Mesenchymal stem cell (in vitro differentiated cells and primary cell): ENCODE results near the gene BTBD16.
A peak's percentile ranks its signal among the peaks of the same experiment; 100 is the strongest.

Experiments
- DNase-seq: peaks from one replicate; pipeline ENCODE4 v3.0.0-alpha.2; 2013
- H2AFZ ChIP-seq: one replicate; pipeline ENCODE4 v1.6.1; 2013; ENCODE audit warnings: low read depth, mild to moderate bottlenecking, control low read depth, inconsistent platforms, low read length, moderate library complexity
- H2AK5ac ChIP-seq: 2 replicates; pipeline ENCODE4 v1.6.1; 2013; ENCODE audit warnings: low read length, moderate library complexity, mild to moderate bottlenecking, inconsistent platforms; ENCODE audit not compliant: severe bottlenecking
- H2BK120ac ChIP-seq: one replicate; pipeline ENCODE4 v1.6.1; 2013; ENCODE audit warnings: low read depth, mild to moderate bottlenecking, inconsistent platforms, low read length, moderate library complexity
- H2BK12ac ChIP-seq, 2 experiments: one replicate each; pipeline ENCODE4 v1.6.1; 2013; ENCODE audit warnings: inconsistent platforms in 2 of 2, low read length in 2 of 2, mild to moderate bottlenecking in 2 of 2, moderate library complexity in 2 of 2, control low read depth in 1 of 2
- H2BK15ac ChIP-seq: one replicate; pipeline ENCODE4 v1.6.1; 2013; ENCODE audit warnings: mild to moderate bottlenecking, low read depth, inconsistent platforms; ENCODE audit not compliant: poor library complexity, severe bottlenecking
- H2BK5ac ChIP-seq: 2 replicates; pipeline ENCODE4 v1.6.1; 2013; ENCODE audit warnings: low read depth, mild to moderate bottlenecking, low read length, control low read depth, inconsistent platforms; ENCODE audit not compliant: poor library complexity, severe bottlenecking
- H3K14ac ChIP-seq, 2 experiments: one replicate each; pipeline ENCODE4 v1.6.1; 2013; ENCODE audit warnings: inconsistent platforms in 2 of 2, low read length in 2 of 2, control low read depth in 1 of 2, mild to moderate bottlenecking in 1 of 2, moderate library complexity in 1 of 2
- H3K18ac ChIP-seq, 2 experiments: one replicate each; pipeline ENCODE4 v1.6.1; 2013; ENCODE audit warnings: inconsistent platforms in 2 of 2, low read length in 2 of 2, control low read depth in 1 of 2, low read depth in 1 of 2, mild to moderate bottlenecking in 1 of 2
- H3K23ac ChIP-seq, 2 experiments: one replicate each; pipeline ENCODE4 v1.6.1; 2013; ENCODE audit warnings: inconsistent platforms in 2 of 2, low read length in 2 of 2, mild to moderate bottlenecking in 2 of 2, moderate library complexity in 2 of 2, control low read depth in 1 of 2
- H3K27ac ChIP-seq: 2 replicates; pipeline ENCODE4 v1.5.1; 2013; ENCODE audit warnings: mild to moderate bottlenecking, moderate library complexity, low read length, control low read depth, inconsistent platforms; ENCODE audit not compliant: poor library complexity, severe bottlenecking
- H3K27me3 ChIP-seq, 2 experiments: 2 replicates each; pipeline versions ENCODE4 v1.6.1 to v1.7.0; 2013; ENCODE audit warnings: low read length in 2 of 2, mild to moderate bottlenecking in 2 of 2, moderate library complexity in 2 of 2, control low read depth in 1 of 2, inconsistent platforms in 1 of 2; ENCODE audit not compliant: control insufficient read depth in 1 of 2, insufficient read depth in 1 of 2
- H3K36me3 ChIP-seq, 2 experiments: 2 replicates each; pipeline versions ENCODE4 v1.6.1 to v1.7.0; 2013; ENCODE audit warnings: low read length in 2 of 2, control low read depth in 1 of 2, inconsistent platforms in 1 of 2, low read depth in 1 of 2, mild to moderate bottlenecking in 1 of 2; ENCODE audit not compliant: insufficient read depth in 2 of 2, control insufficient read depth in 1 of 2
- H3K4ac ChIP-seq, 2 experiments: one replicate each; pipeline ENCODE4 v1.6.1; 2013; ENCODE audit warnings: inconsistent platforms in 2 of 2, low read length in 2 of 2, mild to moderate bottlenecking in 2 of 2, moderate library complexity in 2 of 2, control low read depth in 1 of 2, low read depth in 1 of 2
- H3K4me1 ChIP-seq: 2 replicates; pipeline ENCODE4 v1.6.1; 2013; ENCODE audit warnings: low read depth, low read length, control low read depth; ENCODE audit not compliant: control insufficient read depth, insufficient read depth
- H3K4me2 ChIP-seq: 2 replicates; pipeline ENCODE4 v1.6.1; 2013; ENCODE audit warnings: low read length, mild to moderate bottlenecking, inconsistent platforms; ENCODE audit not compliant: poor library complexity, severe bottlenecking
- H3K4me3 ChIP-seq, 2 experiments: 2 replicates each; pipeline versions ENCODE4 v1.5.1 to v1.7.0; 2013; ENCODE audit warnings: low read length in 2 of 2, mild to moderate bottlenecking in 2 of 2, control low read depth in 1 of 2, low read depth in 1 of 2; ENCODE audit not compliant: insufficient read depth in 1 of 2
- H3K79me1 ChIP-seq: replicated peaks from 2 replicates; pipeline ENCODE4 v1.6.1; 2013; ENCODE audit warnings: mild to moderate bottlenecking, control low read depth, low read length, inconsistent platforms; ENCODE audit not compliant: poor library complexity, severe bottlenecking
- H3K9ac ChIP-seq: 2 replicates; pipeline ENCODE4 v1.7.0; 2013; ENCODE audit warnings: mild to moderate bottlenecking, low read length, moderate library complexity
- H3K9me3 ChIP-seq: 2 replicates; pipeline ENCODE4 v1.7.0; 2013; ENCODE audit warnings: mild to moderate bottlenecking, low read length; ENCODE audit not compliant: control insufficient read depth
- H4K8ac ChIP-seq: one replicate; pipeline ENCODE4 v1.6.1; 2013; ENCODE audit warnings: inconsistent platforms, mild to moderate bottlenecking, low read length, moderate library complexity
- H4K91ac ChIP-seq: one replicate; pipeline ENCODE4 v1.6.1; 2013; ENCODE audit warnings: mild to moderate bottlenecking, low read length, inconsistent platforms
- WGBS: methylation state at CpG from one replicate; pipeline ENCODE4 v1.1.7; 2013; ENCODE audit warnings: mixed read lengths; 5-methylcytosine and 5-hydroxymethylcytosine counted together

The BTBD16 gene

DNA sequence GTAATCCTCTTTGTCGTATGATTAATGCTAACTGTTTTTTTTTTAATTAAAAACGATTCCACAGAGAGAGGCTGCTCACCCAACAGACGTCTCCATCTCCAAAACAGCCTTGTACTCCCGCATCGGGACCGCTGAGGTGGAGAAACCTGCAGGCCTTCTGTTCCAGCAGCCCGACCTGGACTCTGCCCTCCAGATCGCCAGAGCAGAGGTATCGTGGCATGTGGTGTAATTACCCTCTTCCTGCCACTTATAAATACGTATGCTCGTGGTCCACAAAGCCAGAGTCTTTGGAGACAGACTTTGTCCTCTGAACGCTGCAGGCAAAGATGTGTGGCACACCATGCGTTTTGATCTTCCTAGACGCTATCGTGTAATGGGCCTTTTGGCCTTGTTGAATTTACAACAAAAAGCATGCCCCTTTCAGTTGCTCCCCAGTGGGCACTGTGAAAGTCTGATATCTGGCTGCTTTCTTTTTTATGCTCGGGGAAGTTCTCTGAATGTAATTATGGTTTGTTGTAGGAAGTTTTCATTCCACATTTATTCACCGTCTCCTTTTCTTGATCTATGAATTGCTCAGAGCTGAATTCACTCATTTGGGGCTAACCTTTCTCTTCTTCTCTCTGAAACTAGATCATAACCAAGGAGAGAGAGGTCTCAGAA is 33.6 kb upstream of the BTBD16 start:
- H3K36me3 ChIP-seq, result peaks cover 24 to 33% of the 10 kb centered on the region in 2 experiments
- H3K79me1 ChIP-seq, result peaks cover 7% of the 10 kb centered on the region
- H3K18ac ChIP-seq, result no peak overlapping the region
- H2BK12ac ChIP-seq, result no peak overlapping the region
- no peak overlapping the region for H3K4me3 ChIP-seq
- H3K14ac ChIP-seq, result no peak overlapping the region
- H2BK15ac ChIP-seq, result no peak overlapping the region
- no peak overlapping the region for H4K8ac ChIP-seq
- DNase-seq, result no peak
- H3K27me3 ChIP-seq, result no peaks in the 10 kb centered on the region
- 94% methylated on average over 15 of the region's 17 CpGs for WGBS
- peaks cover 5% of the 10 kb centered on the region for H3K4me1 ChIP-seq
- H2AK5ac ChIP-seq, result no peak overlapping the region
- no peak overlapping the region for H2BK5ac ChIP-seq
- H3K9me3 ChIP-seq, result no peaks in the 10 kb centered on the region
- no peak overlapping the region for H2AFZ ChIP-seq
- no peak overlapping the region for H3K27ac ChIP-seq
- no peak overlapping the region for H4K91ac ChIP-seq
- no peak overlapping the region for H3K9ac ChIP-seq
- H3K4ac ChIP-seq, result no peak overlapping the region
- H3K23ac ChIP-seq, result no peak overlapping the region
- no peak overlapping the region for H2BK120ac ChIP-seq
- H3K4me2 ChIP-seq, result no peak overlapping the region

GRCh38 chr10:122239578-122240257 is 31.4 kb upstream of the BTBD16 start:
- 97% methylated on average over 10 of the region's 10 CpGs for WGBS
- Histone ChIP-seq H3K14ac (no peak overlapping the region), H3K9me3 (no peaks in the 10 kb centered on the region), H4K8ac (no peak overlapping the region), H3K9ac (peak overlapping the region; percentile 5), H4K91ac (no peak overlapping the region), H2AK5ac (no peak overlapping the region), H3K23ac (no peak overlapping the region), H2BK120ac (no peak overlapping the region), H2BK5ac (no peak overlapping the region), H3K4me3 (no peak overlapping the region), H3K36me3 (peaks cover 27 to 36% of the 10 kb centered on the region in 2 experiments), H3K4me2 (no peak overlapping the region), H3K18ac (no peak overlapping the region), H3K4me1 (no peaks in the 10 kb centered on the region), H2BK15ac (no peak overlapping the region), H3K27ac (no peak overlapping the region), H2AFZ (no peak overlapping the region), H3K27me3 (no peaks in the 10 kb centered on the region), H3K79me1 (peaks cover 1% of the 10 kb centered on the region), H2BK12ac (no peak overlapping the region), H3K4ac (no peak overlapping the region)
- no peak for DNase-seq

- Histone ChIP-seq H3K4ac (no peak overlapping the region), H2BK15ac (no peak overlapping the region), H2BK5ac (no peak overlapping the region), H3K79me1 (peaks cover 1% of the 10 kb centered on the region), H3K36me3 (peaks cover 28 to 36% of the 10 kb centered on the region in 2 experiments), H4K91ac (no peak overlapping the region), H3K9me3 (no peaks in the 10 kb centered on the region), H3K9ac (no peak overlapping the region), H3K27me3 (no peaks in the 10 kb centered on the region), H3K18ac (no peak overlapping the region), H3K4me3 (no peak overlapping the region), H2AK5ac (no peak overlapping the region), H3K4me2 (no peak overlapping the region), H3K4me1 (no peaks in the 10 kb centered on the region), H3K14ac (no peak overlapping the region), H2BK120ac (no peak overlapping the region), H2AFZ (no peak overlapping the region), H3K23ac (no peak overlapping the region), H2BK12ac (no peak overlapping the region), H4K8ac (no peak overlapping the region), H3K27ac (no peak overlapping the region)
- WGBS, result over 99% methylated on average over 6 of the region's 6 CpGs
- DNase-seq, result no peak
These were observed 30.7 kb upstream of the BTBD16 start for GRCh38 chr10:122240401-122240800.

DNA sequence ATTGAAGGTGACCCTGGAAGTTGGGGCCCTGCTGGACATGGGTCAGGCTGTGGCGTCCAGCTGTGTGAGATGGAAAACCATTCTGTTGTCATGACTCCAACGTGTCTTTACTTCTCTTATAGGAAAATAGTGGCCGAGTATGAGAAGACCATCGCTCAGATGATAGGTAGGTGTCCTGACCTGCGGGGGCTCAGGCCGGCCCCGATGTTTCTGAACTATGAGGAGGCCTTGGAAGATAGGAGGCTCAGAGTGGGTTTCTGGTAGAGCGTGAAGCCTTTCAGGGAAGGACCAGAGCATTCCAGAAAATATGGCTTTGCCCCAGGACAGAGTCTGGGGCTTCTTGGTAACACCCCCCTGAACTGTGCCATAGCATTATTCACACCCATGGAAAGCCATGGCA is 29.3 kb upstream of the BTBD16 start:
- Histone ChIP-seq H4K8ac (no peak overlapping the region), H2AFZ (no peak overlapping the region), H2BK15ac (no peak overlapping the region), H2AK5ac (no peak overlapping the region), H3K9ac (no peak overlapping the region), H3K4me1 (peaks cover 2% of the 10 kb centered on the region), H2BK5ac (no peak overlapping the region), H3K4me2 (no peak overlapping the region), H3K9me3 (no peaks in the 10 kb centered on the region), H3K4ac (no peak overlapping the region), H3K36me3 (peaks cover 27 to 43% of the 10 kb centered on the region in 2 experiments), H4K91ac (no peak overlapping the region), H3K79me1 (peaks cover 1% of the 10 kb centered on the region), H2BK12ac (no peak overlapping the region), H3K14ac (no peak overlapping the region), H3K27me3 (no peaks in the 10 kb centered on the region), H2BK120ac (no peak overlapping the region), H3K23ac (no peak overlapping the region), H3K27ac (no peak overlapping the region), H3K18ac (no peak overlapping the region), H3K4me3 (no peak overlapping the region)
- no peak for DNase-seq
- WGBS, result 96% methylated on average over 8 of the region's 8 CpGs
